ENCODE data around the gene RNF187.
"Not testable (repeated sequence)": the region's sequence is repeated elsewhere in the genome, so short reads cannot be mapped to it uniquely, and the experiment has no call there.

RNF187 gene

DNA sequence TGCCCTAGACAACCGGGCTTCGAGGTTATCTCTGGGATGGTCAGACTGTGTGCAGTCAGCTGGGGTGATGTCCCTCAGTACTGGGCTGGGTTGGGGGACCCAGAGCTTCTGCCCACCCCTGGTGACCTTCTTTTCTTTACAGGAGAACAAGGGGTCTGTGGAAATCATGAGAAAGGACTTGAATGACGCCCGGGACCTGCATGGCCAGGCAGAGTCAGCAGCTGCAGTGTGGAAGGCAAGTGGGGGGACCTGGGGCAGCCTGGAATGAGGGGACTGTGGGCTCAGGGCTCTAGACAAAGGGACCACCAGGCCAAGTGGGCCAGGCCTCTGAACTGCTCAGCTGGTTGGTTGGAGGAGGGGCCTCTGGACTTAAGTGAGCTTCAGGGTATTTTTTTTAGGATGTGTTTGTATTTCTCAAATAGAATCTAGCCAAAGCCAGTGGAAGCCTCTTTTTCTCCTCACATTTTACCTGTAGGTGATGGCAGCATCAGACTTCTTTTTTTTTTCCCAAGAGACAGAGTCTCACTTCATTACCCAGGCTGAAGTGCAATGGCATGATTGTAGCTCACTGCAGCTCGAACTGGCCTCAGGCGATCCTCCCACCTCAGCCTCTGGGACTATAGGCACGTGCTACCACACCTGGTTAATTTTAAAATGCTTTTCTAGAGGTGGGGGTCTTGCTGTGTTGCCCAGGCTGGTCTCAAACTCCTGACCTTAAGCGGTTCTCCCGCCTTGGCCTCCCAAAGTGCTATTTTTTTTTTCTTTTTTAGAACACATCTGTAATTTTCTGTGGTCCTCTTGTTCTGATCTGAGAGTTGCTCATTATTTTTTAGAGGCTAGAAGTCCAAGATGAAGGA, 1.9 kb downstream of the RNF187 start:
- no peak for DNase-seq

DNA sequence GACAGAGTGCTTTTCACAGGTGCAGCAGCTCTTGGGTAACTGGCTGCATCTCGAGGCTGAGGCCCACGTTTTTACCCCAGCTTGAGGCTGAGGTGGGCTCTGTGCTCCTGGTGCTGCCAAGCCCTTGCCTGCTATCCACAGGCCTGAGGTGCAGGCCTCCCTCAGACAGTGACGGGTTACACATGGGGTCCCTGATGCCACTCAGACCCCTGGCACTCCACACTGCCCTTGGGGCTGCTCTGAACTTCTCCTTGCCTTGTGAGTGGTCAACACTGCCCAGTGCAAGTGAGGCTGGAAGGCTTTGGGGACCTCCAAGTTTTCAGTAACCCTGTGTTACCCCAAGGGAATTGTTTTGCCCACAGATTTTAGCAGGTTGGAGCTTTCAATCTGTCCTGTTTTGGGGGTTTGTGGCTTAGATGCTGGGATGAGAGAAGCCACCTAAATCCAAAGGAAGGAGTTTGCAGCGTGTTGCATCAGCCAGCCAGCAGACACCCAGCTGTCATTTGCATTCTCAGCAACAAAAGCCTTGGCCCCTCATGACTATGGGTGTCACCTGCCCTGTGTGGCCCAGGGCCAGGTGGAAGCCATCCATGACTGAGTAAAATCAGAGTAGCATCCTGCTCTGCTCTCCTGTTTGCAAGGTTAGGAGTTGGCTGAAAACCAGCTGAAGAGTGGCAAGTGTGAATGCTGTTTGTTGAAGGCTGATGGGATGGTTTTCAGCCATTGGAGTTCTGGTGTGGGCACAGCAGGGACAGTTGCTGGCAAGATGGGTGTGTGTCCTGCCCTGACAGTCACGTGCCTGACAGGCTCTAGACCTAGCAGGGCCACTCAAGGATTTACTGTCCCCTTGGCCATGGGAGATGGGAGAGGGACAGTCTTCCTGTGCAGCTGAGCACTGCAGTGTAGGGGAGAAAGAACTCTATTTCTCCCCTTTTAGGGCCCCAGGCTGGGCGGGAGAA, 3.2 kb downstream of the RNF187 start:
- DNase-seq: no peak

GRCh38 chr1:228493141-228494043, 6.2 kb downstream of the RNF187 start:
- no peak for DNase-seq

- no peak for DNase-seq
Measured at GRCh38 chr1:228494044-228494353, 6.8 kb downstream of the RNF187 start.

DNA sequence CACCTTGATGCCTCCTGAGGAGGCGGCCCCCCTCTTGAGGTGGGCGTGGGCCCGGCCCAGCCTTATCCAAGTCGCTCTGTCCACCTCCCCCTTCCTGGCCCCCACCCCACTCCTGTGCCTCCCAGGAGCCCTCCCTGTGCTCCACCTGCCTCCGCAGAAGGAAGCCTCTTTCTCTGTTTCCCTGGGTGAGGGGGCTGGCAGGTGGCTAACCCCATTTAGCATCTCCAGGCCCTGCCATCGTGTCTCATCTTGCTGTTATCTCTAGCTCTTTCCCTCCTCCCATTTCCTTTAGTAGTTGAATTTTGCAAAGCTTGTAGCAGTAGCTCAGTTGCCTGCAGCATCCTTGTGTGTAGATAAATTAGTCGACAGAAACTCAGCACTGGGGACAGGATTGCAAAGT, 7.2 kb downstream of the RNF187 start:
- DNase-seq: no peak

- no peak for DNase-seq
Measured at GRCh38 chr1:228494970-228495853, 8.0 kb downstream of the RNF187 start.

- DNase-seq: no peak
Measured at GRCh38 chr1:228496084-228496483, 8.9 kb downstream of the RNF187 start.

DNA sequence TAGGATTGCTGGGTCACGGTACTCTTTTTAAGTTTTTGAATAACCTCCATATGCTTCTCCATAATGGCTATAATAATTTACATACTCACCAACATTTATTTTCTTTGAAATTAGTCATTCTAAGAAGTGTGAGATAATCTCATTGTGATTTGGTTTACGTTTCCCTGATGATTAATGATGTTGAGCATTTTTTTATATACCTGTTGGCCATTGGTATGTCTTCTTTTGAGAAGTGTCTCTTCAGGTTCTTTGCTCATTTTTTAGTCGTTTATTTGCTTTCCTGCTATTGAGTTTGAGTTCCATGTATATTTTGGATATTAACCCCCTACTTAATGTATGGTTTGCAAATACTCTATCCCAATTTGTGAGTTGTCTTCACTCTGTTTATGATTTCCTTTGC, 9.3 kb downstream of the RNF187 start:
- no peak for DNase-seq

DNA sequence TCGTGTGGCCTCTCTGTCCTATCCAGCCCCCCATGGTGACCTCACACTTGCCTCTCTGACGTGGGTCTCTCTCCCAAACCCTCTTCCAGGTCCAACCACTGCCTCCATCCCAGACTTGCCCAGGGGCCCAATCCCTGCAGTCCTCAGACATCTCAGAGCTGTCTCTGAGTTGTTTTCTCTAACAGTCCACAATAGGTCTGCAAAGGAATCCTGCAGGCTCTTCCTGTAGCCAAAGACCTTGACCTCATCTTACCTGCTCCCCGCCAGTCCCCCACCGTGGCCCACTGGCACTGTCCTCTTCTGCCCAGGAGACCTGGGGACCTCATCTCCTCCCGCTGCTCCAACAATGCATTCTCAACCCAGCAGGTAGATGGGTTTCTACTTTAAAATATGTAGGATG, 10.0 kb downstream of the RNF187 start:
- DNase-seq: no peak

DNA sequence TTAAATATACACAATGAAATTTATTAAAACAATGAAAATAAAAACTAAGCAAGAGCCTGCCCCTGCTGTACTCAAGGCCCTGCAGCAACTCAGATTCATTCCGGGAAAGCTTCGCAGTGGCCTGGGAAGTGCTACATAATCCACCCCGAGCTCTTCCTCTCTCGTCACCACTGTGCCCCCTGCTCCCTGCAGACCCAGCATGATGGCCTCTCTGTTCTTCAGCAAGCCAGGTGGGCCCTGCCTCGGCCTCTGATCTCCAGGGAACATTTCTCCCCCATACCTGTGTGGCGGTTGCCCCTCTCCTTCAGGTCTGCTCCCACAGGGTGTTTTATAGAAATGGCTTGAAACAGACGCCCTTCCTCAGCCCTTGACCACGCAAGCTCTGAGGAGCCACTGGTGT, 10.6 kb downstream of the RNF187 start:
- no peak for DNase-seq

DNA sequence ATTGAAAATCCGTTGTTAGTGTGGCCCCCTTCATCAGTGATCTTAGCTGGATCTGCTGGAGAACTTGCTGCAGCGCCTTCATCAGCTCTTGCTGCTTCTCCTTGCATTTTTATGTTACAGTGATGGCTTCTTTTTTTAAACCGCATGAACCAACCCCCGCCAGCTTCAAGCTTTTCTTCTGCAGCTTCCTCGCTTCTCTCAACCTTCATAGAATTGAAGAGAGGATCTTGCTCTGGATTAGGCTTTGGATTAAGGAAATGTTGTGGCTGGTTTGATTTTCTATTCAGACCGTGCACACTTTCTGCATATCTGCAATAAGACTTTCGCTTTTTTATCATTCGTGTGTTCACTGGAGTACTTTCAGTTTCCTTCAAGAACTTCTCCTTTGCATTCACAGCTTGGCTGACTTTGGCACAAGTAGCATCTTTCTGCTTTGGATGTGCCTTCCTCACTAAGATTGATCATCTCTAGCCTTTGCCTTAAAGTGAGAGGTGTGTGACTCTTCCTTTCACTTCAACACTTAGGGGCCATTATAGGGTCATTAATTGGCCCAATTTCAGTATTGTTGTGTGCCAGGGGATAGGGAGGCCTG, 13.1 kb downstream of the RNF187 start:
- no peak for DNase-seq

- DNase-seq: peak; percentile 85
Measured at GRCh38 chr1:228500901-228501871, 14.0 kb downstream of the RNF187 start.

GRCh38 chr1:228502522-228502921, 15.3 kb downstream of the RNF187 start:
- DNase-seq: no peak

DNA sequence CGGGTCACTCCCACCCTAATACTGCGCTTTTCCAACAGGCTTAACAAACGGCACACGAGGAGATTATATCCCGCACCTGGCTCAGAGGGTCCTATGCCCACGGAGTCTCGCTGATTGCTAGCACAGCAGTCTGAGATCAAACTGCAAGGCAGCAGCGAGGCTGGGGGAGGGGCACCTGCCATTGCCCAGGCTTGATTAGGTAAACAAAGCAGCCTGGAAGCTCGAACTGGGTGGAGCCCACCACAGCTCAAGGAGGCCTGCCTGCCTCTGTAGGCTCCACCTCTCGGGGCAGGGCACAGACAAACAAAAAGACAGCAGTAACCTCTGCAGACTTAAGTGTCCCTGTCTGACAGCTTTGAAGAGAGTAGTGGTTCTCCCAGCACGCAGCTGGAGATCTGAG, 18.8 kb downstream of the RNF187 start:
- not testable (repeated sequence) for DNase-seq

DNA sequence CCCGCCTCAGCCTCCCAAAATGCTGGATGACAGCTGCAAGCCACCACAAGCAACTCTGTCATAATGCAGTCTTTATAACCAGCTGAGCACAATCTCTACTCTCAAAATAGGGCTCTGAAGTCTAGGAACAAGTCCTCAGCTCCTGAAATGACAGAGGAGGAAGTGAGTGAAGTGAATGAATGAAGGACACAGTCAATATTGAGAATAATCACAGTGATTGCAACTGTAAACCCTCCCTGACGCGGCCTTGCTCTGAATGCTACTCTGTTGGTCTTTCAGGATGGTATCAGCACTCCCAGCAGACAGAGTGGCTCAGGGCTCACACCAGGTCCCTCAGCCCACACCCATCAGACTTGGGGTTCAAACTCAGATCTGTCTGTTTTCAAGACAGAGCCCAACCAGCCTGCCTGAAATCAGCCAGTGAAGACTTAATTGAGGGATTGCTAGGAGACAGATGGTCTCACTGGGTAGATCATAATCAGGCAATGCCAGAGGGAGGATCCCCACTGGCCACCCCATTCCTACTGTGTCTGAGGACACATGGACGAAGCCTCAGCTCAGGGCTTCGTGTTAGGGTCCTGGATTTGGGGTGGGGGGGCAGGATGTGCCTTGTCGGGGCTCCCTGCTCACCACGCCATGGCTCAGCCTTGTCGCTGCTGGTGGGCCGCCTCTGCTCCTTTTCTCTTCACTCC, 20.9 kb downstream of the RNF187 start:
- no peak for DNase-seq

- no peak for DNase-seq
Measured at GRCh38 chr1:228508840-228509415, 21.7 kb downstream of the RNF187 start.

GRCh38 chr1:228510101-228510802, 23.1 kb downstream of the RNF187 start:
- no peak for DNase-seq

GRCh38 chr1:228510803-228511413, 23.7 kb downstream of the RNF187 start:
- no peak for DNase-seq
